MCF 10A (cell line): Measurements from ENCODE around the gene REPIN1. TPM values are rescaled to one million over a fixed set of nuclear protein-coding genes. Genes with fewer than 3 reads are reported as not detected.

Experiments
- BruUV-seq: library from RNA; stranded (reverse); fragments of 400-500 nt; replicated peaks from 2 replicates; lab custom pipeline; 2021; lab: Mats Ljungman, UMichigan
- CTCF ChIA-PET: fragments of 300-600 bp; sonication (Branson Sonifier 250); formaldehyde crosslinking; extraction: SDS; loops from one replicate; lab custom pipeline; 2021; ENCODE audit warnings: antibody characterized with exemption, inconsistent platforms; lab: Yijun Ruan, JAX
- POLR2A ChIA-PET: fragments of 300-600, 350-650 bp; sonication (Branson Sonifier 250); formaldehyde crosslinking; extraction: SDS; loops from one replicate; lab custom pipeline; 2020; ENCODE audit warnings: antibody characterized with exemption, inconsistent platforms; lab: Yijun Ruan, JAX
- DNase-seq: peaks from one replicate; pipeline ENCODE4 v3.0.0-alpha.2; 2018; ENCODE audit not compliant: unreplicated experiment
- H3K27ac Mint-ChIP-seq: one replicate; pipeline ENCODE4 v1.8.0; 2022; ENCODE audit warnings: mild to moderate bottlenecking, low read depth, mixed read lengths; ENCODE audit not compliant: unreplicated experiment
- H3K27me3 Mint-ChIP-seq: one replicate; pipeline ENCODE4 v1.8.0; 2022; ENCODE audit warnings: mixed read lengths; ENCODE audit not compliant: insufficient read depth, unreplicated experiment
- H3K36me3 Mint-ChIP-seq: one replicate; pipeline ENCODE4 v1.8.0; 2022; ENCODE audit warnings: mild to moderate bottlenecking, moderate library complexity, mixed read lengths; ENCODE audit not compliant: insufficient read depth, unreplicated experiment
- H3K4me1 Mint-ChIP-seq: one replicate; pipeline ENCODE4 v1.8.0; 2022; ENCODE audit warnings: mixed read lengths; ENCODE audit not compliant: insufficient read depth, unreplicated experiment
- H3K4me3 Mint-ChIP-seq: one replicate; pipeline ENCODE4 v1.8.0; 2022; ENCODE audit warnings: mild to moderate bottlenecking, moderate library complexity, mixed read lengths; ENCODE audit not compliant: unreplicated experiment
- H3K9me3 Mint-ChIP-seq: one replicate; pipeline ENCODE4 v1.8.0; 2022; ENCODE audit warnings: mixed read lengths; ENCODE audit not compliant: unreplicated experiment
- CTCF ChIP-seq: fragments of 200-600 bp; IDR thresholded peaks from one replicate; pipeline ENCODE4 v1.8.0; 2022; ENCODE audit warnings: antibody characterized with exemption, mild to moderate bottlenecking; ENCODE audit not compliant: unreplicated experiment
- intact Hi-C: fragments of 100-400 bp; cut with micrococcal nuclease; formaldehyde crosslinking; loops from 2 replicates; pipeline ENCODE4 v1.14.1; 2022
- total RNA-seq: library from RNA; stranded (reverse); gene quantifications from 2 replicates; pipeline ENCODE4 v1.2.3, GENCODE V29; 2022

The REPIN1 gene
- total RNA-seq, 1 experiment from 2014 or later, result 80.8 TPM

GRCh38 chr7:150393325-150393724 is 24.7 kb downstream of the REPIN1 start:
- Mint-ChIP-seq H3K4me1 (no peaks in the 10 kb centered on the region), H3K9me3 (no peaks in the 10 kb centered on the region), H3K36me3 (no peaks in the 10 kb centered on the region), H3K4me3 (no peak overlapping the region), H3K27ac (no peak overlapping the region), H3K27me3 (no peaks in the 10 kb centered on the region)
- ChIA-PET CTCF (interaction anchor here (0.6 to 1.1 kb wide), 3 partner anchors 15 to 598 kb away, joined by 3 to 4 read pairs (median 3); no protein-coding TSS in a partner anchor), POLR2A (no interaction called here)
- no peak for TF ChIP-seq CTCF
- intact Hi-C loops, result no loop called here
- BruUV-seq, result no TSS peak
- DNase-seq, result no peak

- BruUV-seq, result no TSS peak
- TF ChIP-seq CTCF, result no peak
- Mint-ChIP-seq H3K4me1 (peaks cover 18% of the 10 kb centered on the region), H3K27ac (peak overlapping the region; percentile 39), H3K36me3 (peaks cover 9% of the 10 kb centered on the region), H3K9me3 (no peaks in the 10 kb centered on the region), H3K27me3 (no peaks in the 10 kb centered on the region), H3K4me3 (no peak overlapping the region)
- ChIA-PET CTCF (no interaction called here), POLR2A (no interaction called here)
- no peak for DNase-seq
- intact Hi-C loops, result no loop called here
These were observed 27.8 kb downstream of the REPIN1 start for GRCh38 chr7:150396426-150396825.

- H3K9me3 Mint-ChIP-seq, result no peaks in the 10 kb centered on the region
- no peak overlapping the region for H3K4me3 Mint-ChIP-seq
- H3K27me3 Mint-ChIP-seq, result no peaks in the 10 kb centered on the region
- no peak for TF ChIP-seq CTCF
- H3K27ac Mint-ChIP-seq, result no peak overlapping the region
- ChIA-PET POLR2A (no interaction called here), CTCF (no interaction called here)
- DNase-seq, result no peak
- intact Hi-C loops, result no loop called here
- H3K36me3 Mint-ChIP-seq, result peaks cover 9% of the 10 kb centered on the region
- no TSS peak for BruUV-seq
- peaks cover 18% of the 10 kb centered on the region for H3K4me1 Mint-ChIP-seq
These were observed 28.2 kb downstream of the REPIN1 start for GRCh38 chr7:150396851-150397260.

GRCh38 chr7:150397346-150398107 is 28.9 kb downstream of the REPIN1 start:
- no TSS peak for BruUV-seq
- H3K9me3 Mint-ChIP-seq, result no peaks in the 10 kb centered on the region
- H3K27me3 Mint-ChIP-seq, result no peaks in the 10 kb centered on the region
- H3K36me3 Mint-ChIP-seq, result peaks cover 9% of the 10 kb centered on the region
- no peak for DNase-seq
- no peak overlapping the region for H3K27ac Mint-ChIP-seq
- POLR2A ChIA-PET, result no interaction called here
- no peak for TF ChIP-seq CTCF
- intact Hi-C loops, result no loop called here
- H3K4me1 Mint-ChIP-seq, result peaks cover 18% of the 10 kb centered on the region
- CTCF ChIA-PET, result no interaction called here
- no peak overlapping the region for H3K4me3 Mint-ChIP-seq
